ENCODE data around the gene INPP5J. TPM values are rescaled to one million over a fixed set of nuclear protein-coding genes. Genes with fewer than 3 reads are reported as not detected.

INPP5J gene
- total RNA-seq, 2 experiments from 2014 or later = 0.14 TPM; not detected in 1

- peaks cover 36% of the 10 kb centered on the region for H3K4me1 Mint-ChIP-seq
- ATAC-seq (no peak), DNase-seq (peak; percentile 71)
- H3K9me3 Mint-ChIP-seq (ENCODE audit: low read depth) = no peaks in the 10 kb centered on the region
- H3K27ac Mint-ChIP-seq = no peak overlapping the region
- H3K4me3 Mint-ChIP-seq = peak overlapping the region; percentile 86
- CTCF ChIA-PET = interaction anchor here (0.9 to 3.8 kb wide), 17 partner anchors 8 to 490 kb away, joined by 3 to 22 read pairs (median 4); partner anchors contain the start of genes LIMK2, PIK3IP1, SELENOM and SLC35E4
- H3K27me3 Mint-ChIP-seq = no peaks in the 10 kb centered on the region
- no peaks in the 10 kb centered on the region for H3K36me3 Mint-ChIP-seq
Observed at GRCh38 chr22:31082606-31083376, 40.0 kb upstream of the INPP5J start.

GRCh38 chr22:31083377-31083768 is 39.4 kb upstream of the INPP5J start:
- CTCF ChIA-PET = interaction anchor here (0.9 to 3.8 kb wide), 16 partner anchors 9 to 491 kb away, joined by 3 to 22 read pairs (median 4); partner anchors contain the start of genes LIMK2, PIK3IP1, RNF185 and SELENOM
- H3K36me3 Mint-ChIP-seq = no peaks in the 10 kb centered on the region
- peak overlapping the region; percentile 78 for H3K4me3 Mint-ChIP-seq
- no peak for ATAC-seq
- no peak overlapping the region for H3K27ac Mint-ChIP-seq
- no peaks in the 10 kb centered on the region for H3K9me3 Mint-ChIP-seq (ENCODE audit: low read depth)
- no peak for DNase-seq
- H3K4me1 Mint-ChIP-seq = peaks cover 36% of the 10 kb centered on the region
- H3K27me3 Mint-ChIP-seq = no peaks in the 10 kb centered on the region

- ATAC-seq = no peak
- H3K36me3 Mint-ChIP-seq = no peaks in the 10 kb centered on the region
Observed at GRCh38 chr22:31083923-31084810, 38.6 kb upstream of the INPP5J start.

GRCh38 chr22:31084811-31085492 is 37.8 kb upstream of the INPP5J start:
- no peaks in the 10 kb centered on the region for H3K9me3 Mint-ChIP-seq (ENCODE audit: low read depth)

More at GRCh38 chr22:31083923-31084810, 38.6 kb upstream of the INPP5J start:
- no peak for DNase-seq
- Mint-ChIP-seq H3K4me3 (peak overlapping the region; percentile 78), H3K9me3 (ENCODE audit: low read depth) (no peaks in the 10 kb centered on the region), H3K27me3 (no peaks in the 10 kb centered on the region), H3K4me1 (peaks cover 36% of the 10 kb centered on the region), H3K27ac (peak overlapping the region; percentile 78)
- CTCF ChIA-PET = interaction anchor here (0.8 to 3.8 kb wide), 37 partner anchors 10 to 492 kb away, joined by 3 to 22 read pairs (median 5); partner anchors contain the start of genes LIMK2, MORC2, PIK3IP1 and RNF185

GRCh38 chr22:31085493-31085824 is 37.3 kb upstream of the INPP5J start:
- no peaks in the 10 kb centered on the region for H3K9me3 Mint-ChIP-seq (ENCODE audit: low read depth)
- peak overlapping the region; percentile 83 for H3K27ac Mint-ChIP-seq
- CTCF ChIA-PET = interaction anchor here (0.6 to 3.8 kb wide), 38 partner anchors 10 to 463 kb away, joined by 3 to 22 read pairs (median 4); partner anchors contain the start of genes LIMK2, MORC2, PIK3IP1 and RNF185
- H3K27me3 Mint-ChIP-seq = no peaks in the 10 kb centered on the region
- peaks cover 35% of the 10 kb centered on the region for H3K4me1 Mint-ChIP-seq
- H3K36me3 Mint-ChIP-seq = no peaks in the 10 kb centered on the region
- H3K4me3 Mint-ChIP-seq = peak overlapping the region; percentile 78
- DNase-seq (no peak), ATAC-seq (no peak)

More at GRCh38 chr22:31084811-31085492, 37.8 kb upstream of the INPP5J start:
- CTCF ChIA-PET = interaction anchor here (0.6 to 3.8 kb wide), 39 partner anchors 11 to 462 kb away, joined by 3 to 22 read pairs (median 4); partner anchors contain the start of genes LIMK2, MORC2, PIK3IP1 and RNF185
- ATAC-seq (peak; percentile 88), DNase-seq (peak; percentile 92)
- Mint-ChIP-seq H3K27me3 (no peaks in the 10 kb centered on the region), H3K4me1 (peaks cover 36% of the 10 kb centered on the region), H3K27ac (peak overlapping the region; percentile 83), H3K4me3 (peak overlapping the region; percentile 78), H3K36me3 (no peaks in the 10 kb centered on the region)

GRCh38 chr22:31085928-31086327 is 36.8 kb upstream of the INPP5J start:
- no peak for DNase-seq
- H3K36me3 Mint-ChIP-seq = no peaks in the 10 kb centered on the region
- CTCF ChIA-PET = interaction anchor here (1.1 to 2.9 kb wide), 12 partner anchors 19 to 214 kb away, joined by 3 to 21 read pairs (median 8); partner anchors contain the start of genes MORC2, PIK3IP1, RNF185 and SELENOM
- H3K4me1 Mint-ChIP-seq = peaks cover 32% of the 10 kb centered on the region
- H3K27ac Mint-ChIP-seq = no peak overlapping the region
- no peaks in the 10 kb centered on the region for H3K27me3 Mint-ChIP-seq
- ATAC-seq = no peak
- peak overlapping the region; percentile 78 for H3K4me3 Mint-ChIP-seq
- no peaks in the 10 kb centered on the region for H3K9me3 Mint-ChIP-seq (ENCODE audit: low read depth)

- Mint-ChIP-seq H3K27ac (no peak overlapping the region), H3K27me3 (no peaks in the 10 kb centered on the region), H3K4me1 (peaks cover 27% of the 10 kb centered on the region), H3K9me3 (ENCODE audit: low read depth) (no peaks in the 10 kb centered on the region), H3K4me3 (no peak overlapping the region), H3K36me3 (no peaks in the 10 kb centered on the region)
- DNase-seq (no peak), ATAC-seq (no peak)
- CTCF ChIA-PET = interaction anchor here (1.1 to 2.7 kb wide), 4 partner anchors 62 to 141 kb away, joined by 3 to 21 read pairs (median 16); no protein-coding TSS in a partner anchor
Observed at GRCh38 chr22:31086703-31087330, 35.9 kb upstream of the INPP5J start.

GRCh38 chr22:31087744-31088215 is 35.0 kb upstream of the INPP5J start:
- DNase-seq (no peak), ATAC-seq (no peak)
- Mint-ChIP-seq H3K36me3 (no peaks in the 10 kb centered on the region), H3K4me1 (peaks cover 18% of the 10 kb centered on the region), H3K27me3 (no peaks in the 10 kb centered on the region), H3K27ac (no peak overlapping the region), H3K9me3 (ENCODE audit: low read depth) (no peaks in the 10 kb centered on the region), H3K4me3 (no peak overlapping the region)
- CTCF ChIA-PET = interaction anchor here (1.3 to 2.7 kb wide), 4 partner anchors 8 to 324 kb away, joined by 5 to 11 read pairs (median 7); partner anchors contain the start of gene SMTN

- H3K36me3 Mint-ChIP-seq = no peaks in the 10 kb centered on the region
- H3K4me1 Mint-ChIP-seq = peaks cover 11% of the 10 kb centered on the region
- no peak overlapping the region for H3K4me3 Mint-ChIP-seq
- H3K27me3 Mint-ChIP-seq = no peaks in the 10 kb centered on the region
- ATAC-seq (no peak), DNase-seq (no peak)
- H3K27ac Mint-ChIP-seq = no peak overlapping the region
- no peaks in the 10 kb centered on the region for H3K9me3 Mint-ChIP-seq (ENCODE audit: low read depth)
- CTCF ChIA-PET = interaction anchor here (0.7 to 2.7 kb wide), 9 partner anchors 9 to 324 kb away, joined by 3 to 11 read pairs (median 5); partner anchors contain the start of gene SMTN
Observed at GRCh38 chr22:31088233-31088986, 34.4 kb upstream of the INPP5J start.

GRCh38 chr22:31089160-31090100 is 33.3 kb upstream of the INPP5J start:
- H3K4me3 Mint-ChIP-seq = no peak overlapping the region
- no peak for ATAC-seq
- H3K4me1 Mint-ChIP-seq = peaks cover 2% of the 10 kb centered on the region
- no peaks in the 10 kb centered on the region for H3K36me3 Mint-ChIP-seq
- no peak overlapping the region for H3K27ac Mint-ChIP-seq
- CTCF ChIA-PET = interaction anchor here (0.9 to 2.7 kb wide), 6 partner anchors 9 to 153 kb away, joined by 3 to 11 read pairs (median 4); partner anchors contain the start of gene SMTN
- H3K27me3 Mint-ChIP-seq = no peaks in the 10 kb centered on the region
- no peak for DNase-seq
- no peaks in the 10 kb centered on the region for H3K9me3 Mint-ChIP-seq (ENCODE audit: low read depth)
